Heart right ventricle (tissue), 16 donors: ENCODE measurements around the gene CIBAR2. TPM values are rescaled to one million over a fixed set of nuclear protein-coding genes. Genes with fewer than 3 reads are reported as not detected.

Experiments
- ATAC-seq, 8 donors: fragments of 200-7000 bp; cut with Tn5 transposase; one replicate each; pipeline ENCODE4 v1.9.1; 2020; ENCODE audit warnings: mild to moderate bottlenecking in 8 of 8, moderate library complexity in 8 of 8, moderate number of reproducible peaks in 1 of 8
- DNase-seq, 2 donors: peaks; one replicate each; pipeline ENCODE4 v3.0.0-alpha.2; 2020
- H3K27ac ChIP-seq, 10 donors: fragments of 200-600 bp; sonication (generic) in 2 of 10; one replicate each; pipeline versions ENCODE4 v1.5.0 to v1.8.0; 2020 to 2022; ENCODE audit warnings: mild to moderate bottlenecking in 3 of 10
- H3K27me3 ChIP-seq, 7 donors: fragments of 200-600 bp; one replicate each; pipeline ENCODE4 v1.8.0; 2021 to 2022; ENCODE audit warnings: mild to moderate bottlenecking in 2 of 7
- H3K36me3 ChIP-seq, 9 donors: fragments of 200-600 bp; sonication (generic) in 1 of 9; one replicate each; pipeline versions ENCODE4 v1.5.0 to v1.8.0; 2020 to 2022; ENCODE audit warnings: mild to moderate bottlenecking in 2 of 9
- H3K4me1 ChIP-seq, 9 donors: fragments of 200-600 bp; sonication (generic) in 1 of 9; one replicate each; pipeline versions ENCODE4 v1.5.0 to v1.8.0; 2020 to 2022; ENCODE audit warnings: mild to moderate bottlenecking in 4 of 9
- H3K4me3 ChIP-seq, 10 donors: fragments of 200-600 bp; sonication (generic) in 2 of 10; one replicate each; pipeline versions ENCODE4 v1.5.0 to v1.8.0; 2020 to 2022; ENCODE audit warnings: mild to moderate bottlenecking in 7 of 10, moderate library complexity in 2 of 10
- H3K9me3 ChIP-seq, 11 donors: fragments of 200-600 bp in 10 of 11; sonication (generic) in 2 of 11; one replicate each; pipeline versions ENCODE4 v1.5.0 to v1.8.0; 2013 to 2022; ENCODE audit warnings: mild to moderate bottlenecking in 2 of 11, control low read depth in 1 of 11, moderate library complexity in 1 of 11
- CTCF ChIP-seq, 9 donors: fragments of 200-600 bp; sonication (generic) in 2 of 9; IDR thresholded peaks; one replicate each; pipeline versions ENCODE4 v1.5.0 to v1.8.0; 2021 to 2022; ENCODE audit warnings: antibody characterized with exemption in 9 of 9, mild to moderate bottlenecking in 5 of 9, moderate library complexity in 1 of 9
- WGBS, 2 donors: extraction: QIAGEN DNeasy Blood & Tissue Kit; methylation state at CpG; one replicate each; pipeline ENCODE4 v1.1.7; 2013; ENCODE audit warnings: inconsistent platforms in 1 of 2; 5-methylcytosine and 5-hydroxymethylcytosine counted together
- intact Hi-C, 10 donors: fragments of 100-400 bp; cut with DNase I; formaldehyde crosslinking; loops; one replicate each; pipeline versions ENCODE4 v1.11.1 to v1.14.2; 2022
- polyA plus RNA-seq, 2 donors: library from polyadenylated mRNA; stranded (reverse); fragments of 200-250 nt; gene quantifications; one replicate each; pipeline ENCODE4 v1.2.3, GENCODE V29; 2013
- total RNA-seq, 10 donors: library from RNA; stranded (reverse); fragmentation: NEBNext Ultra II Directional in 3 of 10; extraction: Animal tissue kit (Norgen Biotek cat#: 25700) in 3 of 10; gene quantifications; one replicate each; pipeline versions ENCODE4 v1.2.1 to v1.2.4, GENCODE V29; 2021 to 2023
- donor health status: Arrhythmogenic right ventricular cardiomyopathy.
- donor health status: ischemic (EF 13 %, LVEDD 7.1; RV severe dilation, severe dysfunction).
- donor health status: healthy with polysubstance abuse.
- donor health status: DM: no; HTN: yes; CAD: no.
- donor health status: DM: no; HTN: no; CAD: no.
- donor health status: ischemic (EF 25% LVEDD 6.9; RV normal size, moderate dysfunction).
- donor health status: ischemic (EF 25% LVEDD 5.7; RV mildly dilated, moderate dysfunction).
- donor health status: healthy.
- donor health status: DM: yes; HTN: yes; CAD: no.
- donor health status: Ischemic cardiomyopathy.
- donor health status: ischemic (EF 35%, LVEDD 5.7; RV mildly dilated, moderate dysfunction).
- donor health status: nonischemic (EF 11% LVEDD 7.7; RV severe dilation, severe dysfunction).
- donor health status: DM: yes; HTN: yes; CAD: no.
- donor health status: PGD.
- donor health status: ischemic (EF 29% LVEDD 5.4; RV normal size, mild dysfunction).
- donor health status: nonischemic (EF 23%, LVEDD 6.1; RV moderate dilation, normal function).

The CIBAR2 gene
- total and polyA plus RNA-seq, 12 donors: not detected

GRCh38 chr16:85142771-85143211 is 30.5 kb upstream of the CIBAR2 start:
- peaks cover 0 to 6% (median 0%) of the 10 kb centered on the region in 11 donors for H3K9me3 ChIP-seq
- ATAC-seq (no peak), DNase-seq (no peak)
- H3K4me1 ChIP-seq: peaks cover 23 to 76% (median 51%) of the 10 kb centered on the region in 9 donors
- peak overlapping the region in 6 of 10 donors; percentile 14 to 86 (median 56) for H3K27ac ChIP-seq
- intact Hi-C loops: no loop called here
- no peaks in the 10 kb centered on the region for H3K27me3 ChIP-seq
- no peaks in the 10 kb centered on the region for H3K36me3 ChIP-seq
- 72 to 78% methylated on average over 19 of the region's 19 CpGs for WGBS, 2 donors
- no peak overlapping the region for H3K4me3 ChIP-seq
- TF ChIP-seq CTCF (IDR thresholded peaks at IDR 0.05): no peak

DNA sequence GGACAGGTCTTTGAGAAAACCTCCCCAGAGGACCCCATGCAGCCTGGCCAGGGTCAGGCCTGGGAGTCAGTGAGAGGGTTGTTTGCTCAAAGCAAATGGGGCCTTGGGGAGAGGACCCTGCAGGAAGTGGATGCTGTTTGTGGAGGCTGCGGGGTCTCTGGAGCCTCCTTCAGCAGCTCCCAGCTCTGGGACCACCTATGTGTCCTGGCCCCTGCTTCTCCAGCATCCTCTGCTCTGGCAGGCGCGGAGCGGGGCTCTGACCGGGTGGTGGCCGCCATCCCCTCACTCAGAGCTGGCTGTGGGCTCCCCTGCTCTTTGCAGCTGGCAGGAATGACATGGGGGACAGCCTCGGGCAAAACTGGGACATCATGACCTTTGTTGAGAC is 29.8 kb upstream of the CIBAR2 start:
- Histone ChIP-seq H3K9me3 (peaks cover 0 to 6% (median 0%) of the 10 kb centered on the region in 11 donors), H3K27me3 (no peaks in the 10 kb centered on the region), H3K4me3 (no peak overlapping the region), H3K4me1 (peaks cover 26 to 76% (median 52%) of the 10 kb centered on the region in 9 donors), H3K36me3 (no peaks in the 10 kb centered on the region), H3K27ac (peak overlapping the region in 4 of 10 donors; percentile 13 to 86 (median 34))
- DNase-seq (no peak), ATAC-seq (no peak)
- intact Hi-C loops: no loop called here
- TF ChIP-seq CTCF (IDR thresholded peaks at IDR 0.05): no peak
- 91 to 94% methylated on average over 7 of the region's 7 CpGs for WGBS, 2 donors

- Histone ChIP-seq H3K9me3 (peaks cover 0 to 6% (median 0%) of the 10 kb centered on the region in 11 donors), H3K27me3 (no peaks in the 10 kb centered on the region), H3K36me3 (no peaks in the 10 kb centered on the region), H3K4me3 (no peak overlapping the region), H3K27ac (peak overlapping the region in 3 of 10 donors; percentile 13 to 86 (median 42)), H3K4me1 (peaks cover 30 to 76% (median 52%) of the 10 kb centered on the region in 9 donors)
- ATAC-seq: no peak
- no peak for TF ChIP-seq CTCF (IDR thresholded peaks at IDR 0.05)
- WGBS, 2 donors: 76 to 81% methylated on average over 17 of the region's 17 CpGs
- intact Hi-C loops: no loop called here
- DNase-seq: no peak
These were observed 29.3 kb upstream of the CIBAR2 start for GRCh38 chr16:85141491-85142128.

DNA sequence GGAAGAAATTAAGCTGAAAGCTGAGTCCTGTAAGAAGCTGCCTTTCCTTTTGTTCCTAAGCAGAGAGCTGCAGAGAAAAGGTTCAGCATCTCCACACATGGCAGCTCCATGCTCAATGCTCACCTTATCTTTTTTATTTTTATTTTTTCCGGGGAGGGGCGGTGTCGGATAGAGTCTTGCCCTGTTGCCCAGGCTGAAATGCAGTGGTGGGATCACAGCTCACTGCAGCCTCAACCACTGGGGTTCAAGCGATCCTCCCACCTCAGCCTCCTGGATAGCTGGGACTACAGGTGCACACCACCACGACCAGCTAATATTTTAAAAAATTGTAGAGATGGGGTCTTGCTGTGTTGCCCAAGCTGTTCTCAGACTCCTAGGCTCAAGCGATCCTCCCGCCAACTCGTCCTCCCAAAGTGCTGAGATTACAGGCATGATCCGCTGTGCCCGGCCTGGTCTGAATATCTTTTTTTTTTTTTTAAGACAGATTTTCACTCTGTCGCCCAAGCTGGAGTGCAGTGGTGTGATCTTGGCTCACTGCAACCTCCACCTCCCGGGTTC is 28.3 kb upstream of the CIBAR2 start:
- no peaks in the 10 kb centered on the region for H3K36me3 ChIP-seq
- no peak for ATAC-seq
- 86 to 91% methylated on average over 12 of the region's 12 CpGs for WGBS, 2 donors
- no peak overlapping the region for H3K4me3 ChIP-seq
- H3K9me3 ChIP-seq: peaks cover 0 to 6% (median 0%) of the 10 kb centered on the region in 11 donors
- no peak overlapping the region for H3K27ac ChIP-seq
- intact Hi-C loops: no loop called here
- peaks cover 36 to 76% (median 52%) of the 10 kb centered on the region in 9 donors for H3K4me1 ChIP-seq
- H3K27me3 ChIP-seq: no peaks in the 10 kb centered on the region
- TF ChIP-seq CTCF (IDR thresholded peaks at IDR 0.05): no peak
- no peak for DNase-seq
